Stomach (tissue), 9 donors: ENCODE results near the gene P3R3URF. TPM values are rescaled to one million over a fixed set of nuclear protein-coding genes. Genes with fewer than 3 reads are reported as not detected.

Experiments
- DNase-seq, 2 donors: peaks; one replicate each; pipeline versions ENCODE4 v3.0.0 to v3.0.0-alpha.2; 2013 to 2019
- H3K27ac ChIP-seq, 5 donors: fragments of 200-600 bp in 4 of 5; sonication (generic) in 4 of 5; one replicate each; pipeline ENCODE4 v1.5.1; 2013 to 2019; ENCODE audit warnings: mild to moderate bottlenecking in 1 of 5, moderate library complexity in 1 of 5
- H3K27me3 ChIP-seq, 3 donors: fragments of 200-600 bp; sonication (generic); one replicate each; pipeline ENCODE4 v1.5.1; 2017 to 2019; ENCODE audit warnings: mixed run types in 1 of 3
- H3K36me3 ChIP-seq, 4 donors: fragments of 200-600 bp; sonication (generic); 1 replicate in 3 of 4; 2 replicates in 1 of 4; pipeline ENCODE4 v1.5.1; 2016 to 2019
- H3K4me1 ChIP-seq, 4 donors: fragments of 200-600 bp; sonication (generic); one replicate each; pipeline ENCODE4 v1.5.1; 2016 to 2019
- H3K4me3 ChIP-seq, 4 donors: fragments of 200-600 bp; sonication (generic) in 3 of 4; one replicate each; pipeline ENCODE4 v1.5.1; 2016 to 2019; ENCODE audit warnings: mild to moderate bottlenecking in 1 of 4
- H3K9me3 ChIP-seq, 4 donors: fragments of 200-600 bp; sonication (generic); one replicate each; pipeline ENCODE4 v1.5.1; 2016 to 2019
- CTCF ChIP-seq, 7 experiments: fragments of 450-650 bp in 4 of 7; fragments of 200-600 bp in 3 of 7; sonication (generic) in 3 of 7; IDR thresholded peaks; one replicate each; pipeline ENCODE4 v1.5.1; 2016 to 2019; ENCODE audit warnings: antibody characterized with exemption in 7 of 7, control low read depth in 2 of 7, mild to moderate bottlenecking in 1 of 7
- EP300 ChIP-seq: sonication (generic); formaldehyde crosslinking; IDR thresholded peaks from one replicate; pipeline ENCODE4 v1.6.1; 2017; ENCODE audit warnings: antibody characterized with exemption
- POLR2A ChIP-seq, 4 donors: fragments of 450-650 bp; IDR thresholded peaks; one replicate each; pipeline ENCODE4 v1.6.1; 2016; ENCODE audit warnings: antibody characterized with exemption in 4 of 4, control low read depth in 2 of 4, mild to moderate bottlenecking in 1 of 4, moderate library complexity in 1 of 4
- POLR2AphosphoS5 ChIP-seq, 3 donors: sonication (generic); formaldehyde crosslinking; IDR thresholded peaks; one replicate each; pipeline ENCODE4 v1.6.1; 2016; ENCODE audit warnings: antibody characterized with exemption in 3 of 3
- whole genome bisulfite sequencing, 5 donors: extraction: QIAGEN DNeasy Blood & Tissue Kit in 3 of 5; methylation state at CpG; one replicate each; pipeline versions ENCODE4 v1.1.5 to v1.1.7; 2013 to 2018; 5-methylcytosine and 5-hydroxymethylcytosine counted together
- intact Hi-C: fragments of 100-400 bp; cut with DNase I; formaldehyde crosslinking; loops from one replicate; pipeline ENCODE4 v1.15.1; 2023; ENCODE audit warnings: low total_unique reads
- polyA plus RNA-seq, 3 donors: library from polyadenylated mRNA; stranded (reverse); fragments of 200-250 nt; gene quantifications; one replicate each; pipeline ENCODE4 v1.2.3, GENCODE V29; 2013
- total RNA-seq, 5 donors: library from RNA; depleted of rRNA; stranded (reverse); fragments of >200 nt; gene quantifications; one replicate each; pipeline versions ENCODE4 v1.1.0 to v1.2.3, GENCODE V29; 2014 to 2016
- donor health status: healthy with polysubstance abuse.
- donor health status: Bipolar disorder and iron deficiency.
- donor health status: healthy.

Gene P3R3URF
- total and polyA plus RNA-seq, 8 donors = not detected

- peaks cover 23 to 92% (median 87%) of the 10 kb centered on the region in 4 donors for H3K36me3 ChIP-seq
- no peak for TF ChIP-seq POLR2A (IDR thresholded peaks at IDR 0.05)
- no peak for TF ChIP-seq EP300
- no peak for TF ChIP-seq CTCF (IDR thresholded peaks at IDR 0.05)
- no peak for TF ChIP-seq POLR2AphosphoS5 (IDR thresholded peaks at IDR 0.05)
Measured at GRCh38 chr1:46191033-46191701, 14.9 kb upstream of the P3R3URF start.

GRCh38 chr1:46190539-46190938 lies 14.3 kb upstream of the P3R3URF start:
- H3K36me3 ChIP-seq = peaks cover 23 to 87% (median 85%) of the 10 kb centered on the region in 4 donors
- peak in 1 of 2 donors; percentile 47 for DNase-seq
- no peaks in the 10 kb centered on the region for H3K9me3 ChIP-seq
- H3K27me3 ChIP-seq = no peaks in the 10 kb centered on the region
- no peak overlapping the region for H3K4me3 ChIP-seq
- TF ChIP-seq POLR2AphosphoS5 (IDR thresholded peaks at IDR 0.05) (no peak), EP300 (no peak), CTCF (IDR thresholded peaks at IDR 0.05) (no peak)
- WGBS, 5 donors = 43 to 67% (median 59%) methylated on average over 3 of the region's 3 CpGs
- H3K27ac ChIP-seq = peak overlapping the region in 2 of 5 donors; percentile 34 to 47
- H3K4me1 ChIP-seq = peaks cover 24 to 44% (median 39%) of the 10 kb centered on the region in 4 donors
- intact Hi-C loops = no loop called here

More at GRCh38 chr1:46191033-46191701, 14.9 kb upstream of the P3R3URF start:
- Histone ChIP-seq H3K9me3 (no peaks in the 10 kb centered on the region), H3K4me3 (no peak overlapping the region), H3K4me1 (peaks cover 24 to 45% (median 36%) of the 10 kb centered on the region in 4 donors), H3K27me3 (no peaks in the 10 kb centered on the region), H3K27ac (peak overlapping the region in 2 of 5 donors; percentile 34 to 47)
- 78 to 95% (median 87%) methylated on average over 9 of the region's 9 CpGs for WGBS, 5 donors
- intact Hi-C loops = no loop called here
- DNase-seq = no peak

GRCh38 chr1:46188295-46189030 lies 12.2 kb upstream of the P3R3URF start:
- H3K27ac ChIP-seq = peak overlapping the region; percentile 33 to 90 (median 83)
- peaks cover 18 to 70% (median 68%) of the 10 kb centered on the region in 4 donors for H3K36me3 ChIP-seq

More at GRCh38 chr1:46188295-46189030, 12.2 kb upstream of the P3R3URF start:
- no peaks in the 10 kb centered on the region for H3K9me3 ChIP-seq
- WGBS, 5 donors = 33 to 48% (median 45%) methylated on average over 6 of the region's 6 CpGs
- intact Hi-C loops = no loop called here
- no peak overlapping the region for H3K4me3 ChIP-seq
- no peak for TF ChIP-seq CTCF (IDR thresholded peaks at IDR 0.05)
- TF ChIP-seq POLR2AphosphoS5 (IDR thresholded peaks at IDR 0.05) = peak in 1 of 3 donors; percentile 17
- TF ChIP-seq POLR2A (IDR thresholded peaks at IDR 0.05) = no peak
- peaks cover 37 to 58% (median 51%) of the 10 kb centered on the region in 4 donors for H3K4me1 ChIP-seq
- no peaks in the 10 kb centered on the region for H3K27me3 ChIP-seq
- DNase-seq = peak in 1 of 2 donors; percentile 61
